ENCODE measurements around the gene SMYD3.
A peak's percentile ranks its signal among the peaks of the same experiment; 100 is the strongest.

The SMYD3 gene

GRCh38 chr1:246245541-246245940 lies 261.5 kb downstream of the SMYD3 start:
- DNase-seq (ENCODE audit: low read depth in 1 of 2, low spot score in 1 of 2), result no peak
- Histone ChIP-seq H3K27ac (replicated peaks) (no peak overlapping the region), H3K4me3 (replicated peaks; ENCODE audit: insufficient read depth, low read length) (no peak overlapping the region), H3K27me3 (ENCODE audit: insufficient read depth, poor library complexity, severe bottlenecking) (no peaks in the 10 kb centered on the region)
- TF ChIP-seq CTCF (IDR thresholded peaks at IDR 0.05; ENCODE audit: insufficient read depth, low read length), result no peak
- TF ChIP-seq REST (IDR thresholded peaks at IDR 0.05; ENCODE audit: insufficient replicate concordance, low read depth), result no peak
- no peak for TF ChIP-seq GABPA (IDR thresholded peaks at IDR 0.05; ENCODE audit: low read depth)
- no peak for TF ChIP-seq SPI1 (IDR thresholded peaks at IDR 0.05; ENCODE audit: borderline replicate concordance, low read depth)
- TF ChIP-seq POLR2AphosphoS5 (IDR thresholded peaks at IDR 0.05; ENCODE audit: low read depth), result no peak

- no peak overlapping the region for H3K4me3 ChIP-seq (replicated peaks; ENCODE audit: insufficient read depth, low read length)
- no peaks in the 10 kb centered on the region for H3K27me3 ChIP-seq (ENCODE audit: insufficient read depth, poor library complexity, severe bottlenecking)
- no peak for TF ChIP-seq GABPA (IDR thresholded peaks at IDR 0.05; ENCODE audit: low read depth)
- TF ChIP-seq SPI1 (IDR thresholded peaks at IDR 0.05; ENCODE audit: borderline replicate concordance, low read depth), result no peak
- no peak for DNase-seq (ENCODE audit: low read depth in 1 of 2, low spot score in 1 of 2)
- H3K27ac ChIP-seq (replicated peaks), result no peak overlapping the region
Measured at GRCh38 chr1:246232126-246232525, 275.0 kb downstream of the SMYD3 start.

GRCh38 chr1:246226041-246226440 lies 281.0 kb downstream of the SMYD3 start:
- Histone ChIP-seq H3K4me3 (replicated peaks; ENCODE audit: insufficient read depth, low read length) (no peak overlapping the region), H3K27me3 (ENCODE audit: insufficient read depth, poor library complexity, severe bottlenecking) (no peaks in the 10 kb centered on the region), H3K27ac (replicated peaks) (no peak overlapping the region)
- peak in 1 of 2 experiments; percentile 8 for DNase-seq (ENCODE audit: low read depth in 1 of 2, low spot score in 1 of 2)
- TF ChIP-seq GABPA (IDR thresholded peaks at IDR 0.05; ENCODE audit: low read depth) (no peak), SPI1 (IDR thresholded peaks at IDR 0.05; ENCODE audit: borderline replicate concordance, low read depth) (no peak), REST (IDR thresholded peaks at IDR 0.05; ENCODE audit: insufficient replicate concordance, low read depth) (no peak), POLR2AphosphoS5 (IDR thresholded peaks at IDR 0.05; ENCODE audit: low read depth) (no peak), CTCF (IDR thresholded peaks at IDR 0.05; ENCODE audit: insufficient read depth, low read length) (no peak)

GRCh38 chr1:246221485-246222255 lies 285.4 kb downstream of the SMYD3 start:
- Histone ChIP-seq H3K27ac (replicated peaks) (no peak overlapping the region), H3K27me3 (ENCODE audit: insufficient read depth, poor library complexity, severe bottlenecking) (no peaks in the 10 kb centered on the region), H3K4me3 (replicated peaks; ENCODE audit: insufficient read depth, low read length) (no peak overlapping the region)
- TF ChIP-seq CTCF (IDR thresholded peaks at IDR 0.05; ENCODE audit: insufficient read depth, low read length) (no peak), SPI1 (IDR thresholded peaks at IDR 0.05; ENCODE audit: borderline replicate concordance, low read depth) (no peak), POLR2AphosphoS5 (IDR thresholded peaks at IDR 0.05; ENCODE audit: low read depth) (no peak), REST (IDR thresholded peaks at IDR 0.05; ENCODE audit: insufficient replicate concordance, low read depth) (no peak), GABPA (IDR thresholded peaks at IDR 0.05; ENCODE audit: low read depth) (no peak)
- DNase-seq (ENCODE audit: low read depth in 1 of 2, low spot score in 1 of 2), result no peak
